NCI-H526 treated with DMSO at 0.1 percent for 48 hours (cell line): ENCODE measurements around the gene DGKG.

Experiments used
- DNase-seq: peaks from one replicate; lab custom pipeline; 2025; lab: John Stamatoyannopoulos, UW

Gene DGKG

DNA sequence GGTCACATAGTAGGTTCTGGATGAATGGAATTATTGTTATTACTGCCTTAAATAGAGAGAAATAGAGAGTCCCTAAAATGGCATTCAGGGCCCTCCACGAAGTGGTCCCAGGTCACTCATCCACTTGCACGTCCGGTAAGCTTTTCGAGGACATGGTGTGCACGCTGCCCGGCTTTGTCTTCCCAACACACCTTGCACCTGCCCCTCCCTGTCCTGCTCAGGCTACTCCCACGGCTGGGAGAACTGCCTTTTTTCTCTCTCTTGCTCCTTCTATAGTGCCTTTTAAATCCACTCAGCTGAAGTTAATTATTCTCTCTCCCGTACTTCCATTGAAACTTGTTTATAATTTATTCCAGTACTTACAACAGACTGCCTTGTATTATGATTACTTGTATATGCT lies 5.6 kb upstream of the DGKG start:
- no peak for DNase-seq

DNA sequence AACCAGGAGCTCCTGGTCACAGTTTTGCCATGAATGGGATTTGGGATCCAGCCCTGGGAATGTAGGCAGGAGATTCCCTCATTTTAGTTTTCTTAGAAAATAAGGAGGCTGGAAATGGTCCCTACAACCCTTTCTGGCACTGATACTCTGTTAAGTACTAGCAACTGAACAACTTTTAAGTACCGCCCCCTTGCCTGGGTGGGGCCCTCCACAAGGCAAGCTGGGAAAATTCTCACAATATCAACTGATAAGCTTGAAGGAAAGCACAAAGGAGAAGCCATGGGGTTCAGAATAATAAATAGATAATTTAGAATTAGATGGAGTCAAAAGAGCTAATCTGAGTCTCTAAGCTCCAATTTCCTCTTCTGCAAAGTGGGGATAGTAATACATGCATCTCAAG lies 4.2 kb upstream of the DGKG start:
- DNase-seq, result no peak

DNA sequence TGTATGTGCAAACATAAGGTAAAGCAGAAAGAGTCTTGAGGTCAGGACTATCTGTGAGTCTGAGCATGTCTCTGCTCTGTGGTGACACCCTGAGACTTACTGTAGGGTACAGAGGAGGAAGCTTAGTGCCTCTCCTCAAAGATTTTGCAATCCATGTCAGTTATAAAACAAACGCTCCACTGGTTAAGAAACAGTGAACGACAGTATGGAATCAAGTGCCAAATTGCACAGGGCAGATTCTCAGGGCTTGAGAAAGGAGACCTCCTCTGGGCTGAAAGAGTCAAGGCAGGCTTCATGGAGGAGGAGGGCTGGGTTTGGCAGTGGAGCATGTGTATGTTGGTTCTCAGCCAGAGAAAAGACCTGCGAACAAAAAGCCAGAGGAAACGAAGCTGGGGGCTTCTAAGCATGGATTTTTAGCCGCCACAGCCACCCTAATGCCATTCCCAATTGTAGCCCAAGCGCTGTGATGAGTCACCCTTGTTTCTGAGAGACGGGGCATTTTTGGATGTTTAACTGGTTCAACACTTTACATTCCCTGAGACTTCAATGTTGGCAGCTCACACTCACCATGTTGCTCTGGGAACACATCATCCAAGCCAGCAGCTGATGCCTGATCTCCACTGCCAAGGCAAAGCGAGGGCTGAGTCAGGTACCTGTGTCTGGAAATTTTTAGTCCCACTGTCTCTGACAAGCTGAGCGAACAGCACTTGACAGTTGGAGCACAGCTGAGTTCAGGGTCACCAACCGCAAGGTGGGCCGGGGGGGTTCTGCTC lies 3.4 kb upstream of the DGKG start:
- DNase-seq, result no peak

GRCh38 chr3:186362988-186363387 lies 954 bp upstream of the DGKG start:
- no peak for DNase-seq

DNA sequence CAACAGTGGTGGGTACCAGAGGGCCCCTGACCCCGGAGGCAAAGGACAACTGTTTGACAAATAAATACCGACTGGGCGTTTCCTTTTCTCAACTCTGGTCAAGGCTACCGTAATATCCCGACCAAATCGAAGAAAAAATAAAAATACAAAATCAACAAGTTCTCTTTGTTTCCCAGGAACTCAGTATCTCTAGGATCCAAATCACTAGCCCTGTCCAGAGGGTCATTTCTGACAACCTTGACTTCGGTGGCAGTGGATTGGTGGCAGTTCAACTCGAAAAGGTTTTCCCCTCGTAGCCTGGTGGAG lies 456 bp upstream of the DGKG start:
- DNase-seq, result no peak

- DNase-seq, result no peak
Observed at GRCh38 chr3:186361246-186361761, 730 bp downstream of the DGKG start.

DNA sequence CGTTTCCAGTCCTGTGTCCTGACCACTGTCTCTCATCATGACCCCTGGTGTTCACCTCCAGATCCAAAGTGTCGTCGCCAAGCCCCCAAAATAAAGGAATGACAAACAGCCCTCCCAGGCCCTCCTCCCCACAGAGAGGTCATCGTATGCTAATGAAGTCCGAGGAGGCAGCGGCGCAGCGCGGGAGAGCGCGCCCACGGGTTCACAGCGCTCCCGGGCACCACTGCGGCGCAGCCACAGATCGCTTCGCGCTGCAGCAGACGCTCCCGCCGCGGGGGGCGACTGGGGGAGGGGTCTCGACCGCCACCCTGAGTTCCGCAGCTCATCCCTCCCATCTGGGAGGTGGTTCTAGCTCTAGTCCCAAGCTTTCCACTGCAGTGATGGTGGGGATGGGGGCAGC lies 1.3 kb downstream of the DGKG start:
- no peak for DNase-seq

- no peak for DNase-seq
Observed at GRCh38 chr3:186359078-186359477, 3.0 kb downstream of the DGKG start.

GRCh38 chr3:186356152-186356551 lies 5.9 kb downstream of the DGKG start:
- DNase-seq, result no peak

GRCh38 chr3:186354100-186354499 lies 7.9 kb downstream of the DGKG start:
- no peak for DNase-seq

- DNase-seq, result no peak
Observed at GRCh38 chr3:186352369-186352768, 9.7 kb downstream of the DGKG start.

DNA sequence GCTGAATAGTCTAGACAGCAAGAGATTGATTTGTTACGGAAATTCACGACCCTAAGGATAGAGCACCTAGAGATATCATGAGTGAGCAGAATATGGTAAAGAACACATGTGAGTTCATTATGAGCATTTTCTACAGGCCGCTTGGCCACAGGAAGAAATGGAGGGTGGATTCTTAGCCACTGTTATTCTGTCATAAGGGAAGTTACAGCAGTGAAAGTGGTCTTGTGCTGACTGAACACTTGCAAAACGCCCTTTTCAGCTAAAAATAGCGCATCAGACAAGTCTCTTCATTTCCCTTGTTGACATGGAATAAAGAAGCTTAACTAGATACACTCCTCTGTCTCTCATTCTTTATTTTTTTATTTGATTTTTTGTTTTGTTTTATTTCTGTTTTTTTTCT lies 19.8 kb downstream of the DGKG start:
- DNase-seq, result no peak

GRCh38 chr3:186340204-186340603 lies 21.8 kb downstream of the DGKG start:
- no peak for DNase-seq

DNA sequence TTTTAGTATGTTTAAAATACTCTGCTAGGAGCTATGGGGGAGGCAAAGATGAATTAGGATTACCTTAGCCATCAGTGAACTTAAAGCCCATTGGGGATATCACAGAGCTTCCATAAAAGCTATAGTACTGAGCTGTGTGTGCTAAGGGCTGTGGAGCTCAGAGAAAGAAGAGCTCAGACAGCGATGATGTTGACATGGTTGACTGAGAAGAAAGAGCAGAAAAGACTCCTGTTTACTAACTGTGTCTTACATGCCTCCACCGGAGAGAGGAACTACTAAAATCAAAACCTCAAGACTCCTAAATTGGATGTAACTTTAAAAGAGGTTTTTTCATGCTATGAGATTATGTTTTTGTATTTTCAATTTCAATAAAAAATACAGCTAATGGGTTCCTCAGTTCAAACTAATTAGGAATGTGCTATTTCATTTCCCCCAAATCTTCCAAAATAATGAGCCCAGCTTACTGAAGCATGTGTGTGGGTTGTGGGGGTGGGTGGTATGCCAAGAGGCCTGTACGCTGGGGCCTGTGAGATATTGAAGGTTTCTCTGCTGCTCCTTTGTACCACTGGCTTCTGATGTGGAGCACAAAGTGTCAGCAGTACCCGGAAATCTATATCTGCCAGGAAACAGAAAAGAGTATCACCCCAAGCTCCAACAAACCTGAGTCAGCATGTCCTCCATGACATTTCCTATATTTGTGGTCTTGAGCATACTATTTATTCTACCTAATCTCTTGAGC lies 22.7 kb downstream of the DGKG start:
- no peak for DNase-seq

DNA sequence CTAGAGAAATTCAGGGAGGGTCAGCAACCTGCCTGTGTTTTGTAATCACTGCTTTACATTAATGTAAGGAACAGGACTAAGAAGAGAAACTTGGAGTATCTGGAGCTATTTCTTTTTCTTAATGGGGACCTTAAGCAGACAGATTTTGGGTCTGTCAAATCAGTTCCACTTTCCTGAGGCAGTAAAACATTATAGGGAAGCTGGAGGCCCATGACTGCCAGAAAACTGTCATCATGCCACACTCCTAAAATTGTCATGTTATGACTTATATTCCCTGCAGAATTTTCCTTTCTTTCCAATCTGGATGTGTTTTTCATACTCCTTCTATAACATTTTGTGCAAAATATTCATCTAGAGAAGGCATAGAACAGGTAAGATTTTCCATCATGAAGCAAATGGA lies 28.8 kb downstream of the DGKG start:
- DNase-seq, result no peak

GRCh38 chr3:186330772-186331460 lies 31.1 kb downstream of the DGKG start:
- DNase-seq, result no peak

- DNase-seq, result no peak
Observed at GRCh38 chr3:186329589-186329988, 32.4 kb downstream of the DGKG start.

GRCh38 chr3:186327912-186328487 lies 34.0 kb downstream of the DGKG start:
- DNase-seq, result no peak

GRCh38 chr3:186322761-186323160 lies 39.3 kb downstream of the DGKG start:
- DNase-seq, result no peak

- DNase-seq, result no peak
Observed at GRCh38 chr3:186321746-186322145, 40.3 kb downstream of the DGKG start.

DNA sequence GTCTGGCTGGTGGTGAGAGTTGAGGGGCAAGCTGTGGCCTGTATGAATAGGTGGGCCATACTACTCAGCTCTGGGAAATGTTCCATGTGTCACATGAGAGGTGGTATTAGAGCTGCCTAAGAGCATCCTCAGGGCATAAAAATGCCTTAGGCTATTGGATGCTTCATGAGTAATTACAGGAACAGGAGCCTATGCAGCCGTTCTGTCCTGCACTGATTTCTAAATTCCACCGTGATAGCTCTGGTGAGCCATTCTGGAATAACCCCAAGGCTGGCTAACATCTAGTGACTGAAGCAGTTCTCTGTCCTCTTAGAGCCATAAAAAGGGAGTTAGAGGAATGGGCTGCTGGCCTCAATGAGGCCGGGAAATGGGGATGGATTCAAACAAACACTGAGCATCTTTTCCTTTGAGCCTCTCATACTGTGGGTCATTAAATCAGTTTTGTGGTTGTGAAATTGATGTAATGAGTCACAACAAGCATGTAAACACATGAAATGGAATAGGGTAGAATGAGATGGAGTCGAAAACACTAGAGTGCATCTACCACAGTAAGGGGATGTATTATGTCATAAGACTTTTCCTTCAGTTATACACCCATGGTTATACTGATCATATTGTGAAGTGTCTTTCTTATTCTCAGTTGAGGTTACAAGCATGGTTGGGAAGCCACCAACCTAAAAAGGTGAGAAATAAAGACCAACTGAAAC lies 41.0 kb downstream of the DGKG start:
- no peak for DNase-seq

- no peak for DNase-seq
Observed at GRCh38 chr3:186319945-186320344, 42.1 kb downstream of the DGKG start.
